Neuronal stem cell (in vitro differentiated cells): ENCODE data around the gene SUGP1.
A peak's percentile ranks its signal among the peaks of the same experiment; 100 is the strongest.

ENCODE experiments used
- DNase-seq: peaks from one replicate; pipeline ENCODE4 v3.0.0-alpha.2; 2013; ENCODE audit warnings: low spot score
- H2AFZ ChIP-seq: one replicate; pipeline ENCODE4 v1.6.1; 2013; ENCODE audit warnings: mild to moderate bottlenecking, low read length, inconsistent platforms
- H2AK5ac ChIP-seq: 2 replicates; pipeline ENCODE4 v1.6.1; 2013; ENCODE audit warnings: low read depth, mild to moderate bottlenecking, inconsistent platforms, low read length, moderate library complexity, mixed read lengths
- H2BK120ac ChIP-seq: 2 replicates; pipeline ENCODE4 v1.6.1; 2013; ENCODE audit warnings: low read depth, mild to moderate bottlenecking, inconsistent platforms, low read length, moderate library complexity, mixed read lengths
- H2BK12ac ChIP-seq: one replicate; pipeline ENCODE4 v1.6.1; 2013; ENCODE audit warnings: low read length, inconsistent platforms
- H2BK15ac ChIP-seq: 2 replicates; pipeline ENCODE4 v1.6.1; 2013; ENCODE audit warnings: mild to moderate bottlenecking, low read length, inconsistent platforms, mixed read lengths
- H2BK5ac ChIP-seq: one replicate; pipeline ENCODE4 v1.6.1; 2013; ENCODE audit warnings: inconsistent platforms, mild to moderate bottlenecking, low read length, moderate library complexity
- H3K14ac ChIP-seq: one replicate; pipeline ENCODE4 v1.6.1; 2013; ENCODE audit warnings: low read length, inconsistent platforms
- H3K18ac ChIP-seq: 2 replicates; pipeline ENCODE4 v1.6.1; 2013; ENCODE audit warnings: low read length, inconsistent platforms
- H3K23ac ChIP-seq: 2 replicates; pipeline ENCODE4 v1.6.1; 2013; ENCODE audit warnings: low read depth, mild to moderate bottlenecking, mixed read lengths, low read length, inconsistent platforms; ENCODE audit not compliant: poor library complexity
- H3K27ac ChIP-seq: replicated peaks from 3 replicates; pipeline ENCODE4 v1.5.1; 2013; ENCODE audit warnings: low read length, inconsistent platforms
- H3K27me3 ChIP-seq, 3 experiments: 2 replicates each; pipeline ENCODE4 v1.6.1; 2013; ENCODE audit warnings: low read length in 3 of 3, mild to moderate bottlenecking in 2 of 3, inconsistent platforms in 1 of 3, low read depth in 1 of 3, mixed read lengths in 1 of 3, moderate library complexity in 1 of 3; ENCODE audit not compliant: control insufficient read depth in 3 of 3, insufficient read depth in 3 of 3
- H3K36me3 ChIP-seq, 2 donors: replicated peaks in 1 of 2; 2 replicates each; pipeline ENCODE4 v1.6.1; 2013; ENCODE audit warnings: low read length in 2 of 2; ENCODE audit not compliant: control insufficient read depth in 2 of 2, insufficient read depth in 2 of 2
- H3K4ac ChIP-seq: 2 replicates; pipeline ENCODE4 v1.6.1; 2013; ENCODE audit warnings: inconsistent platforms, mild to moderate bottlenecking, low read length, moderate library complexity
- H3K4me1 ChIP-seq, 2 donors: 1 replicate in 1 of 2; 2 replicates in 1 of 2; pipeline ENCODE4 v1.6.1; 2013; ENCODE audit warnings: low read length in 2 of 2, low read depth in 1 of 2; ENCODE audit not compliant: control insufficient read depth in 2 of 2, insufficient read depth in 1 of 2
- H3K4me2 ChIP-seq: one replicate; pipeline ENCODE4 v1.6.1; 2013; ENCODE audit warnings: mild to moderate bottlenecking, low read length, inconsistent platforms; ENCODE audit not compliant: insufficient read depth, poor library complexity, severe bottlenecking
- H3K4me3 ChIP-seq, 2 donors: 2 replicates each; pipeline ENCODE4 v1.5.1; 2013; ENCODE audit warnings: low read length in 2 of 2, mild to moderate bottlenecking in 2 of 2, inconsistent platforms in 1 of 2, moderate library complexity in 1 of 2
- H3K79me1 ChIP-seq: one replicate; pipeline ENCODE4 v1.6.1; 2013; ENCODE audit warnings: low read depth, mild to moderate bottlenecking, inconsistent platforms, low read length, moderate library complexity
- H3K9ac ChIP-seq: one replicate; pipeline ENCODE4 v1.6.1; 2013; ENCODE audit warnings: mild to moderate bottlenecking, low read depth, low read length, inconsistent platforms; ENCODE audit not compliant: poor library complexity
- H3K9me3 ChIP-seq, 2 donors: replicated peaks in 1 of 2; 2 replicates each; pipeline versions ENCODE3 to v1.6.1; 2013; ENCODE audit warnings: low read length in 2 of 2, mild to moderate bottlenecking in 2 of 2, inconsistent platforms in 1 of 2, low read depth in 1 of 2, mixed read lengths in 1 of 2, moderate library complexity in 1 of 2; ENCODE audit not compliant: control insufficient read depth in 2 of 2, insufficient read depth in 1 of 2
- H4K8ac ChIP-seq: one replicate; pipeline ENCODE4 v1.6.1; 2013; ENCODE audit warnings: low read depth, mild to moderate bottlenecking, inconsistent platforms, low read length, moderate library complexity
- H4K91ac ChIP-seq: one replicate; pipeline ENCODE4 v1.6.1; 2013; ENCODE audit warnings: low read length, low read depth, mild to moderate bottlenecking, inconsistent platforms; ENCODE audit not compliant: poor library complexity
- WGBS, 2 donors: extraction: QIAGEN DNeasy Blood & Tissue Kit; methylation state at CpG; one replicate each; pipeline ENCODE4 v1.1.7; 2013; ENCODE audit warnings: missing lambda C conversion rate in 2 of 2, mixed read lengths in 1 of 2; ENCODE audit not compliant: insufficient read length in 2 of 2, insufficient replicate concordance in 1 of 2; ENCODE audit errors: extremely low coverage in 2 of 2; 5-methylcytosine and 5-hydroxymethylcytosine counted together

Gene SUGP1

DNA sequence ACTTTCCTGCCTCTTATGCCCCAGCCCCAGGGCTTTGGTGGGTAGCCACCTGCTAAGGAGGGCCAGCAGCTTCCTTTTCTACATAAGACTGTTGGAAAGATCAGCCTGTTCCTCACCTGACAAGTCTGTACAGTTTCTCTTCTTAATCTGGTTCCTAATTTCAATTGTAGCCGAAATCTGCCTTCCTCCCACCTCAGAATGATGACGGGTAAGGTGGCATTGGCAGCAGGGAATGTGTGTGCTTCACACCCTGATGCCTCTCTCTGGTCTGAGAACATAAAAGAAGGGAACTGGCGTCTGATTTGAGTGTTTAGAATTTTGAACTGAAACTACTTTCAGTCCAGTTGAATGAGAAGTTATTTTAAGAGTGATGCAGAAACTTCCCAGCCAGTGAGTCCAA lies 16.3 kb upstream of the SUGP1 start:
- Histone ChIP-seq H3K18ac (no peak overlapping the region), H3K4me1 (no peaks in the 10 kb centered on the region), H2BK15ac (no peak overlapping the region), H2BK120ac (no peak overlapping the region), H3K14ac (no peak overlapping the region), H3K4me2 (no peak overlapping the region), H4K91ac (no peak overlapping the region), H3K4me3 (no peak overlapping the region), H2AK5ac (no peak overlapping the region), H2AFZ (no peak overlapping the region), H3K9ac (no peak overlapping the region), H3K27ac (no peak overlapping the region), H3K4ac (no peak overlapping the region), H4K8ac (no peak overlapping the region), H3K23ac (no peak overlapping the region), H3K79me1 (peaks cover 29% of the 10 kb centered on the region), H2BK12ac (no peak overlapping the region), H3K9me3 (no peaks in the 10 kb centered on the region), H3K36me3 (peaks cover 48 to 91% of the 10 kb centered on the region in 2 donors), H3K27me3 (no peaks in the 10 kb centered on the region), H2BK5ac (no peak overlapping the region)
- no peak for DNase-seq
- WGBS, 2 donors: no CpG with 5 or more reads among the region's 3 CpGs

DNA sequence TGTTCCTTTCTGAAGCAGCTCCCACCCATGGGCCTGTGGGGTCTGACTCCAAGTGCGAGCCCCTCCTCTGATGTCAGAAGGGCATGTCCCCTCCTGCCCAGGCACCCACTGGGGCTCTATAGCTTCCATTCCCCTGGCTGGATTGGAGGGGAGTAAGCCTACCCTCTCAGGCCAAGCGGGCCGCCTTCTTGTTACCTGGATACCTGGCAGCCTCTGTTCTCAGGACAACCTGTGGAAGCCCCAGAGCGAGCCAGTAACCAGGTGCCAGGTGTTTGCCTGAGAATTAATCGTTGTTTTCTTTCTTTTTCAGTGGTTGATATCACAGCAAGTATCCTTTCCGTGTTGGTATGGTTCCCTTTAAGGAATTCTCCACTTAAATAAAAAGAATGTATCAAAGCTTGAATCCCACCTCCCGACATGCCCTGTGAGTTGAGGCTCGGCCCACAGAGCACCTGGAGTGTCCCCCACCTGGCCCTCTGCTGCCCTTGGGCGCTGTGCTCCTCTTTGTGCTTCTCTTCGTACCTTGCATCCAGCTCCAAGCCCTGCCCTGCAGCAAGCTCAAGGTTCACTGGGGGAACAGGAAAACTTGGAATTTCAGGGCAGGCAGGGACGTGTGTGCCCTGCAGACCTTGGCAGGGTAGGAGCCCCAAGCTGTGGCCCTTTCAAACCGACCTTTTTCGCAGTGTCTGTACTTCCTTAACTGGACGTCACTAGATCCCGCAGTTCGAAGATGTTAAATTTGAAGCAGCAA lies 15.3 kb upstream of the SUGP1 start:
- H3K14ac ChIP-seq: no peak overlapping the region
- peak overlapping the region; percentile 66 for H2BK5ac ChIP-seq
- no peak overlapping the region for H2BK12ac ChIP-seq
- H3K4ac ChIP-seq: no peak overlapping the region
- H4K8ac ChIP-seq: no peak overlapping the region
- WGBS, 2 donors: no CpG with 5 or more reads among the region's 16 CpGs
- no peak for DNase-seq
- H3K27me3 ChIP-seq: no peaks in the 10 kb centered on the region
- H2BK120ac ChIP-seq: no peak overlapping the region
- no peak overlapping the region for H2BK15ac ChIP-seq
- peaks cover 42 to 91% of the 10 kb centered on the region in 2 donors for H3K36me3 ChIP-seq
- H3K18ac ChIP-seq: no peak overlapping the region
- no peaks in the 10 kb centered on the region for H3K4me1 ChIP-seq
- H3K9me3 ChIP-seq: no peaks in the 10 kb centered on the region
- H3K23ac ChIP-seq: peak overlapping the region; percentile 55
- no peak overlapping the region for H4K91ac ChIP-seq
- no peak overlapping the region for H3K4me3 ChIP-seq
- H3K4me2 ChIP-seq: no peak overlapping the region
- H3K79me1 ChIP-seq: peaks cover 28% of the 10 kb centered on the region
- H3K9ac ChIP-seq: peak overlapping the region; percentile 60
- no peak overlapping the region for H3K27ac ChIP-seq
- no peak overlapping the region for H2AFZ ChIP-seq
- H2AK5ac ChIP-seq: no peak overlapping the region

DNA sequence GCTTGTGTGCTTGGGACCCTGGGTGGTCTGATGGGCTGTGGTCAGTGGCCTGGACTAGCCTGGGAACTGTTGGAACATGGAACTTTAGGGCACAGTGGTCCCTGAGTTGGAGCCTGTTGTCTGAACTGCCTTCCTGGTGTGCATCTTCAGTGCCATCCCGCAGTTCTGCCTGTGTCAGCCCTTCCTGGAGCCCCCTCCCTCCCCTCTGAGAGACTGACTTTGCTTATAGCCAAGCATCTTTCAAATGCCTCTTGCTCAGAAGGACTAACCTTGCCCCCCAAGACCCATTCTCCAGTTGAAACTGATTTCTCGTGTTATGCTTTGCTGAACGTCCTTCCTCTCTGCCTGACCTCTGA lies 14.7 kb upstream of the SUGP1 start:
- Histone ChIP-seq H3K36me3 (peaks cover 41 to 96% of the 10 kb centered on the region in 2 donors), H3K14ac (no peak overlapping the region), H4K91ac (no peak overlapping the region), H3K4ac (no peak overlapping the region), H2BK12ac (no peak overlapping the region), H2BK120ac (no peak overlapping the region), H2AK5ac (no peak overlapping the region), H3K4me1 (no peaks in the 10 kb centered on the region), H3K79me1 (peaks cover 28% of the 10 kb centered on the region), H3K23ac (peak overlapping the region; percentile 55), H3K9me3 (no peaks in the 10 kb centered on the region), H3K27me3 (no peaks in the 10 kb centered on the region), H2BK15ac (no peak overlapping the region), H3K18ac (no peak overlapping the region), H3K4me2 (no peak overlapping the region), H3K9ac (no peak overlapping the region), H2AFZ (no peak overlapping the region), H4K8ac (no peak overlapping the region), H3K4me3 (no peak overlapping the region), H3K27ac (no peak overlapping the region), H2BK5ac (peak overlapping the region; percentile 66)
- no peak for DNase-seq
- WGBS, 2 donors: no CpG with 5 or more reads among the region's 3 CpGs

DNA sequence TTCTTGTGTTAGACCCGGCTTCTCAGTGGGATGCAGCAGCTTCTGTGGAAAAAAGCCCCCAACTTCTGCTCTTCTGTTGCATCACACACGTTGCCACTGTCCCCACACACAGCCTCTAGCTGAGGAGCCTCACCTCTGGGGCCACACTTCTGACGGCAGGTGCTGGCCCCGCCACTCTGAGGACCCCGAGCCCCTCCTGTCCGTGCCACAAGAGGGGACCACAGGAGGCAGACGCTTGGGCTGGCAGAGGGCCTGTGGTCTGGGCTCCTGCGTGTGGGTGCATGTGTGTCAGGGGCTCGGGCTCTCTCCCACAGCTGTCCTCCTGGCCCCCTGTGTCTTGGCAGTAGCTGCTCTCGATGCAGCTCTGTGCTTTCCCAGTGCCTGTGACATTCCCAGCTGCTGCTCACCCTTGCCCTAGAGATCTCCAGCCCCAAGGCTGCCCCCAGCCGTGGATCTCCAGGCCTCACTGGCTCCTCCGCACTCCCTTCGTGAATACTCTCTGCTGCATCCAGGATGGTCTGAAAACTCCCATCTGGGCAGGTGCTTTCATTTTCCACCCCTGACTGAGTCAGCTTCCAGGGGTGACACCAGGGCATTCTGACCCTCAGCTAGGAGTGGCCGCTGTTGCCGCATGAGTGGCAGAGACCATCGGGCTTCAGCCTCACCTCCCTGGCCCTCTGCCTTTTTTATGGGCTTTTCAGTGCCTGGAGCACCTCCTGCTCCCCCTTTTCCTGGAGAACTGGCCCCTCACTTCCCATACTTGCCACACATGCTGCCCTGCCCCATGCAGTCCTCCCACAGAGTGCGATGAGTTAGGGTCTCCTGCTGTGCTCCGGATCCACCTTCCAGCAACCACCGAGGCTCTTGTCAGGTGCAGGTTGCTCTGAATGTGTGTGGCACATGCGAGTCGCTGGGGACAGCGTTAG lies 14.0 kb upstream of the SUGP1 start:
- Histone ChIP-seq H3K27ac (no peak overlapping the region), H3K4ac (no peak overlapping the region), H3K23ac (peak overlapping the region; percentile 55), H3K14ac (peak overlapping the region; percentile 87), H3K18ac (no peak overlapping the region), H2BK12ac (no peak overlapping the region), H4K8ac (peak overlapping the region; percentile 58), H3K36me3 (peaks cover 43 to 99% of the 10 kb centered on the region in 2 donors), H3K27me3 (no peaks in the 10 kb centered on the region), H2BK15ac (no peak overlapping the region), H2AK5ac (no peak overlapping the region), H3K9ac (no peak overlapping the region), H3K79me1 (peaks cover 28% of the 10 kb centered on the region), H2BK5ac (no peak overlapping the region), H3K9me3 (no peaks in the 10 kb centered on the region), H3K4me2 (no peak overlapping the region), H4K91ac (no peak overlapping the region), H3K4me1 (no peaks in the 10 kb centered on the region), H2BK120ac (no peak overlapping the region), H2AFZ (no peak overlapping the region), H3K4me3 (no peak overlapping the region)
- no peak for DNase-seq
- WGBS, 2 donors: no CpG with 5 or more reads among the region's 22 CpGs
